GM19035 (cell line): ENCODE data around the gene DDX31.

Source experiments
- ATAC-seq: cut with Tn5 transposase; IDR thresholded peaks from one replicate; pipeline ENCODE4 v1.9.1; 2021; ENCODE audit not compliant: unreplicated experiment

Gene DDX31

GRCh38 chr9:132548751-132549640, 120.8 kb downstream of the DDX31 start:
- ATAC-seq = no peak

GRCh38 chr9:132547976-132548730, 121.6 kb downstream of the DDX31 start:
- no peak for ATAC-seq

GRCh38 chr9:132547436-132547835, 122.3 kb downstream of the DDX31 start:
- no peak for ATAC-seq

- ATAC-seq = no peak
Measured at GRCh38 chr9:132547052-132547431, 122.7 kb downstream of the DDX31 start.

- no peak for ATAC-seq
Measured at GRCh38 chr9:132546148-132547051, 123.4 kb downstream of the DDX31 start.

GRCh38 chr9:132545578-132545977, 124.2 kb downstream of the DDX31 start:
- ATAC-seq = no peak

- no peak for ATAC-seq
Measured at GRCh38 chr9:132543960-132544359, 125.8 kb downstream of the DDX31 start.

GRCh38 chr9:132543251-132543650, 126.5 kb downstream of the DDX31 start:
- no peak for ATAC-seq
